HG02870 (cell line): ENCODE data around the gene F12.
"Not testable (repeated sequence)": the region's sequence is repeated elsewhere in the genome, so short reads cannot be mapped to it uniquely, and the experiment has no call there.

ENCODE experiments used
- ATAC-seq: cut with Tn5 transposase; IDR thresholded peaks from one replicate; pipeline ENCODE4 v1.9.1; 2021; ENCODE audit warnings: mild to moderate bottlenecking, moderate library complexity; ENCODE audit not compliant: unreplicated experiment

F12 gene

DNA sequence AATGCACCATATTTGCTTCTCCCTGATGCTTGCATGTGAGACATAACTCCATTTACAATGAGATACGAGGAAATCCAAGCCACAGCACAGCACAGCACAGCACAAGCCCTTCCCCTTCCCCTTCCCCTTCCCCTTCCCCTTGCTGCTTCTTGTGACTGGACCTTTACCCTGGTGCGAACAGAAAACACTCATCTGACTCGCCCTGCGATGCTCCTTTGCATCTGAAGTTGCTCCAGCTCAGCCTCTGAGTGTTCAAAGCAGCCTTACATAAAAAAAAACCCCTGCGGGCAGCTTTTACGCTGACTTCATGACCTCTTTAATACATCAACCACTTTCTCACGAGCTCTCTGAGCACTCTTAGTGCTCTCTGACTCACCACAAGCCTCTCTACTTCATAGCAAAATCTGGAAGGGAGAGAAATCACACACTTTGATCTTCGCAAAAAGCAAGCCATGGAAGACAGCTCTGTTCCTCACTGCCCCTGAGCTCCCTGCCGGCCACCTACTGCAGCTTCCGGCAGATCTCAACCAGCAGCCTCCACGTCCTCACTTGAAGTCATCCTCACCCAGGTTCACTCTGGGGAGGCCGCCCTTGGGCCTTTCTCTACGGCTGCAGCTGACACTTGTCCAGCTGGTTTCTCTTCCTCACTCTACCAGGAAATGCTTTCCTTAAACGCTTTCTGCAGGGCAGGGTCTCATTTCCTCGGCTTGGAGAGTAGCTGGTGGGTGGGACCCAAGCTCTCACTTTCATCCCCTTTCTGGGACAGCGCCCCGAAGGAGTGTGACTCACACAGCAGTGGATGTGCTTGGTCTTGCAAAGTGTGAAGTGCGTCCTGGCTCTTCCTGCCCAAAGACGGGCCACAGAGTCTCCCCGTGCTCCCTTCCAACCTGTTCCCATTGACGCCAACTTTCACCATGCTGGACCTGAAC, 19.9 kb downstream of the F12 start:
- peak; percentile 44 for ATAC-seq

DNA sequence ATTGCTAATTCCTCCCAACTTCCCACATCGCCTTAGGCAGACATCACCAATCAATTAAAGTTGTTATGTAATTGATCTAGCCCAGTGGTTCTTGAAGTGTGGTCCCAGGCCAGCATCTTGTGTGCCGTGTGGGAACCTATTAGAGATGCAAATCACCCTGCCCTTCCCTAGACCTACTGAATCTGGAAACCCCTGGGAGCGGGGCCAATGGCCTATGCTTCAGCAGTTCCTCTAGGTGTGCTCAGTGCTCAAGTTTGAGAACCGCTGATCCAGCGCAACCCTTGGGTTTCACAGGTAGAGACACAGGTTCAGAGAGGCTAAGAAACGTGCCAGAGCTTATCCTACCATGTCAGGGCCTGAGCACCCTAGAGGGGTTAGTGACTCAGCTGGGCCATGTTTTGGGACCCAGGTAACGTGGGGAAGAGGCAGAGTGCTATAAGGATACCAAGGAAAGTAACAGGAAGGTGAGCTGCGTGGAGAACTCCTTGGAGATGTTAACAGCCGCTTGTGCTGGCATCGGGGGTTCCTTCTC, 20.8 kb downstream of the F12 start:
- ATAC-seq = no peak

DNA sequence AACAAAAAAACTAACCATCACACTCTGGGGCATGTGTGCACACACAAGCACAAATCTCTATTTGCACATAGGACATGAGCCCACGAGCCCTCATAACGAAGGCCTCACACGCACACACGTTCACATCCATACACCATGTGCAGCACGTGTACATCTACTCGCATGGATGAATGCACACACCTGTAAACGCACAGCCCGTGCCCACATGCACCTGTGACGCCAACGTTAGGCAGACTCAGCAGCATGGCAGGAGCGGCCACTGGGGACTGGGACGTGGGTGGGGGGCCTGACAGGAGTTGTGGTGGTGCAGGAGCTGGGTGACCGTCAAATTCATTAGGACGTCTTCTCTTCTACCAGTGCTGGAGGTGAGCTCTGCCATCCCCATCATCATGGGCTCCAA, 22.0 kb downstream of the F12 start:
- no peak for ATAC-seq

DNA sequence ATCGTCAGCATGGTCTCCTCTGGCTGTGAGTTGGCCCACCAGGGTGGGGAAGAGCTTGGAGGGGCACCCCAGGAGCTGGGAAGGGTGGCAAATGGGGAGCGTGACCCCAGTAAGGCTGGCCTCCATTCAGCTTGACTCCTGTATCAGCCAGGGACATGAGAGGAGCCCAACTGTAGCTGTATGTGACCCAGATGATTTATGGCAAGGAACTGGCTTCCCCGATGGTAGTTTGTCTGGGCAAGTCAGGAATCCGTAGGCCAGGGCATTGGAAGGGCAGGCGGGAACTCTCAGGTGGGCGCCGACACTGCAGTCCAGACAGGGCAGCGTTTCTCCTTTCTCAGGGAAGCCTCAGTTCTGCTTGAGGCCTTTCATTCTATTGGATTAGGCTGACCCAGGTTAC, 22.8 kb downstream of the F12 start:
- no peak for ATAC-seq

DNA sequence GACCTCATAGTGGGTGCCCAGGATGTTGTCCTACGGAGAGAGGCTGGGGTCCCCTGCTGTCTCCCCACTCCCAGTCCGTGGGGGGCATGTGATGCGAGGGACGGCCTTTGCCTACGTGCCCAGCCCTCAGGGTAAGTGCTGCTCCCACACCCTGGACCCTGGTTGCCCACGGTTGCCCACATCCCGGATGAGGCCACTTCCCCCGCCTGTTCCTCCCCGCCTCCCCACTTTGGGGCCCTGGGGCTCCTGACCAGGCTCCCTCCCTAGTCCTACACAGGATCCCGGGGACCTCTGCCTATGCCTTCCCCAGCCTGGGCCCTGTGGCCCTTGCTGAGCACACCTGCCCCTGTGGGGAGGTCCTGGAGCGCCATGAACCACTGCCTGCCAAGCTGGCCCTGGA, 23.6 kb downstream of the F12 start:
- no peak for ATAC-seq

DNA sequence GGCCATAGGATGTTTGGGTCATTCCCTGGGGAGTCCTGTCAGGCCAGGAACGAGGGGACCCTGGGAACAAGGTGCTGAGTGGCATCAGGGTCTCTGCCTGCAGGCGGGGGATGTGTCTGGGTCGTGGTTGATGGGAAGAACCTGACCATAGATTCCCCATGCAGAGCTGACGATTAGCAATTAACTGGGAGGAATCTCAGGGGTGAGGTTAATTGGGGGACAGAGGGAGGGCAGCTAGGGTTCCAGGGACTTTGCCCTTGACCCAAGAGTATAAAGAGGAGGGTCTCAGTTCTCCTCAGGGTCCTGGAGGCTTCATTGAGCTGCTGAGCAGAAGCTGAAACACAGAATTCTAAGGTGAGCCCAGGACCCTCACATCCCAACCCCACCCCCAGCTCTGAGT, 25.2 kb downstream of the F12 start, which contains the start of gene SLC34A1:
SLC34A1 (plus strand) TSS at position 301 of the 400 bp plus-strand sequence. CDS start 1,308 bp downstream, outside the sequence.
- ATAC-seq = no peak

DNA sequence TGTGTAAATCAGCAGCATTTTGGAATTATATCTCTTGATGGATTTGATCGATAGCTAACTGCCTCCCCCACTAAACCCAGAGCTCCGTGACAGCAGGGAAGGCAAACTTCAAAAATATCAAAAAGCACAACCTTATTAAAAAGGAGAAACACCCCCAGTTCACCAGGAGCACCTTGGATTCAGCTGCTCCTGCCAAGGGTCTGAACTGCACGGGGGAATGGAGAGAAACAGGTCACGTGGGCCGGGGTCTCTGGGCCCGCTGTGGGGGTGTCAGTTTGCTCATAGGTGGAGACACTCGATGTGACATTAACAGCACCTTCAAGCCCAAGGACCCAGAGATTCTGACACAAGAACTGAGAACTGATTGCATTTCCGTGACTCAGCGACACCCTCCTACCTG, 26.2 kb downstream of the F12 start:
- no peak for ATAC-seq

DNA sequence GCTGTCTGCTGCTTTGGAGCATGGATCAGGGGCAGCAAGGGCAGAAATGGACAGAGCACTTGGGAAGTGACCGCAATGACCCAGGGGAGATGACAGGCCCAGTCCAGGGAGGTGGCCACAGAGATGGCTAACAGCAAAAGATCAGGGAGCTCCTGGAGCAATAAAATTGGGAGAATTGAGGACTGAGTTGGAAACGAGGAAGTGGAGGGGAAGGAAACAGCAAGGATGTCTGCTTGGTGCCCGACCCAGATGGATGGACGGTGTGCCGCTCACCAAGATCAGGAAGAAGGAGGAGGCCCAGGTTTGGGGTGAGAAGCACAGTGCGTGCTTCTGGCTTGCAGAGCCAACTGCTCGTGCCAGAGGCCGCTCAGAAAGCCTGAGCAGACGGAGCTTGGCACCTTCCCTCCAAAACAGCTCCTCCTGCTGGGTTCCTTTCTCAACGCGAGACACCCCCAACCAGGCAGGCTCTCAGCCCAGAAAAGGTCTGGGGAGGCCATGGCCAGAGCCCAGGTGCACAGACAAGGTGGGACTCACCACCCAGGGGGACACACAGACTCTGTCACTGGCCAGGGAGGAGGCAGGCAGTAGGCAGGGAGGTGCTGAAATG, 26.8 kb downstream of the F12 start:
- no peak for ATAC-seq

DNA sequence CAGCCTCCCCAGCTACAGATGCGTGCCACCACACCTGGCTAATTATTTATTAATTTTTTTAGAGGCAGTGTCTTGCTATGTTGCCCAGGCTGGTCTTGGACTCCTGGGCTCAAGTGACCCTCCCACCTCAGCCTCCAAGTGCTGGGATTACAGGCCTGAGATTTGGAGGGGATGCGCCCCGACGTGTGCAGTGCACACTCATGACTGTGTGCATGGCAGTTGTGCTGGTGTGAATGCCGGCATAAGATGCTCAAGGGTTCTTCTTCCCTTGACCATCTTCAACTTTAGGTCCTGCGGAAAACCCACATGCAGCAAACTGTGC, 28.6 kb downstream of the F12 start:
- no peak for ATAC-seq

DNA sequence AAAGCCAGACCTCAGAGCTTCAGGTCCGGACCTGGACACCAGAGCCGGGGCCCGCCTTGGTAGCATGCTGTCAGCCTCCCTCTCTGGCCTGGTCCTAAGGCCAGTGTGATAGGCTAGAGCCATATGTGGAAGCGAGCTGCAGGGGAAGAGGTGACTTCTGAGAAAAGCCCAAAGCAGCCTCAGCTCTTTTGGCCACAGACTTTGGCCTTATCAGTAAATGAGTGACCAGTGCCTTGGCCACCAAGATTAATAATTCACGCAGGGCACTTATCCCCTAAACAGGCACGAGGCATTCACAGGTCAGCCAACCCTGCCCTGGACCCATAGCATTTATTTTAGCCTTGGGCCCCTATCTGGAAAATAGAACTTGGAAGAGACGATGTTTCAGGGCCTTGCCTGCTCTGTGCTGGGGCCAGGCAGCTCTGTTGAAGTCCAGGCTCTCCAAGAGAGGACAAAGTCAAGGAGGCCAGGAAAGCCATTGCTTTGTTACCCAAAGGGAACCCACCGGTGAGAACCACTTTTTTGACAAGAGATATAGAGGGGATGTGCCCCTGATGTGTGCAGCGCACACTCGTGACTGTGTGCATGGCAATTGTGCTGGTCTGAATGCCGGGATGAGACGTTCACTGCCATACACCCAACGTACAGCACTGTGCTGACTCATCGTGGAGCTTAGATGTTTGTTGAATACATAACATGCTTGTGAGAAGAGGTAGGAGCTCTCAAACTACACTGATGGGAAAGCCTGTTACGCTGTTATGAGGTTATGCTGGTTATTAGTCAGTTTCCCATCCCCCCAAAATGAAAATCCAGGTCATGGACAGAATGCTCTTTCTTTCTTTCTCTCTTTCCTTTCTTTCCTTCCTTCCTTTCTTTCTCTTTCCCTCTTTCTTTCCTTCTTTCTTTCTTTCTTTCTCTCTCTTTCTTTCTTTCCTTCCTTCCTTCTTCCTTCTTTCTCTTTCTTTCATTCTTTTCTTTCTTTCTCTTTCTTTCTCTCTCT, 30.2 kb downstream of the F12 start:
- ATAC-seq = no peak

DNA sequence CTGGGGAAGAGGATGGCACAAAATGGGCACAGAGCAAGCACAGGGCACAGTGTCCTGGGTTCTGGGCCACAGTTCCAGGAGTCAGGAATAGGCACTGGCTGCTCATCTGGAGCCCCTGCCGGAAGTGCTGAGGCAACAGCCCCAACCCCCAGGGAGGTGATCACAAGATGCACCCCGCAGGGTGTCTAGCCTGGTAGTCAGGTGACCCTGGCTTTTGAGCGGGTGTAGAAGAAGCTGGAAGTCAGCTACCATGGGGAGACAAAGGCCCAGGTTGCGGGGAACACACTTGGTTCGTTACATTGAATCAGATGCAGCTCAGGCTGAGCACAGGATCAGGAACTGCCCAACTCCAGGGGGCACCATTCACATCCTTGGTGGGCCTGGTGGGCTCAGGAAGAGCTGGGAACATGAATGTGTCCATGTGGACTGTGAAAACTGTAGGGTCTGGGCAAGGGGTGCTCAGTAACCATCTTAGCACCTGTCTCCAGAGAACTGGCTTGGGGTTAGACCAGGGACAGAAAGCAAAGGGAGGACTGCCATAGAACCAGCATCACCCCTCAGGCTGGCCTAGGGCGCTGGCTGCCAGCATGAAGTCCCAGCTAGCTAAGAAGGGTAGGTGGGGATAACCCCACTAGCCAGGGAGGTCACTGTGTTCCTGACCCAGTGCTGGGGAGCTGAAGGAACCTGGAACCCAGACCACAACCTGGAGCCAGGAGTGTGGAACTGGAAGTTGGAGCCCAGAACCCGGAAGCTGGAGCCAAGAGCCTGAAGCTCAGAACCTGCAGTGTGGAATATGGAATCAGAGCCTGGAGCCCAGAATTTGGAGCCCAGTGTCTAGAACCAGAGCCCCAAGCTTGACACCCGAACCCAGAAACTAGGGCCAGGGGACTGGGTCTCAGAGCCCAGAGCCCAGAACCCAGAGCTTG, 31.2 kb downstream of the F12 start:
- ATAC-seq = no peak

DNA sequence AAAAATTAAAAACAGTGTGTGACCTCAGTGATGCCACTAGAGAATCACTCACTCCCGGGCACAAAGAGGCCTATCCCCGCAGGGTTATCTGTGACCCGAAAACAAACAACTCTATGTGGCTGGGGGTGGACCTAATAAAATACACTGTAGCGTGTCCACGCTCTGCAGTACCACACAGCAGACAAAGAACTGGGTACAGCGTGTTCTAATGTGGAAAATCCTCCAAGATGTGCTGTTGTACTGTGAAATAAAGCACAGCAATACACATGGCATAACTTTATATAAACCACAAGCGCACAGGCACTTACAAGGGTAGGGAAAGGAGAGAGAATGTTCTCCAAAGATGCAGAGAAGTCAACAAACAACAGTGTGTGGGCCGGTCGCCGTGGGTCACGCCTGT, 33.3 kb downstream of the F12 start:
- ATAC-seq = no peak

DNA sequence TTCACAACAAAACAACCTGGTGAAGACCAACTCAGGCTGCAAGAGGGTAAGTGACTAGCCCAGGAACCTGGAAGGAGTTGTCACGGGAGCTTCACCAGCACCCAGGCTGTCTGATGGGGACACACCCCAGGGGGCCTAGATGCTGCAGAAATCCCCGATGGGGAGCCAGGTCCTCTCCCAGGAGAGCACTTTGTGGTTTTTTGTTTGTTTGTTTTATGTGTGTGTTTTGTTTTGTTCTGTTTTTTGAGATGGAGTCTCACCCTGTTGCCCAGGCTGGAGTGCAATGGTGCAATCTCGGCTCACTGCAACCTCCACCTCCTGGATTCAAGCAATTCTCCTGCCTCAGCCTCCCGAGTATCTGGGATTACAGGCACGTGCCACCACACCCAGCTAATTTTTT, 33.8 kb downstream of the F12 start:
- not testable (repeated sequence) for ATAC-seq

DNA sequence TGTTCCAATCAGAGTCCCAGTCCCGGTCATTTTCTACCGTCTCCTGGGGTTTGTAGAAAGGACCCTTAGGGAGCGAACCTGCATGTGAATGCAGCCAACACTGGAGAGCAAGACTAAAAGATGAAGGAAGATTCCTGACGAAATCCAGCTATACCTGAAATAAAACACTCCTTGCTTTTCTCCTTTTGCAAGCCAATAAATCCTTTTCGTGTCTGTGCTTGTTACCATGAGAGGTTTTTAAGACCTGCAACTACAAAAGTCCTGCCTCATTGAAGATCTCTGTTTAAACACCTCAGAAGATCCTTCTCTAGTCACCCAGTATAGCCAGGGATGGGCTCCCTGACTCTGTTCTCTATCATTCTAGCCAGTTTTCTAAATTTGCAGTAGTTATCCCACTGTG, 35.2 kb downstream of the F12 start:
- no peak for ATAC-seq

DNA sequence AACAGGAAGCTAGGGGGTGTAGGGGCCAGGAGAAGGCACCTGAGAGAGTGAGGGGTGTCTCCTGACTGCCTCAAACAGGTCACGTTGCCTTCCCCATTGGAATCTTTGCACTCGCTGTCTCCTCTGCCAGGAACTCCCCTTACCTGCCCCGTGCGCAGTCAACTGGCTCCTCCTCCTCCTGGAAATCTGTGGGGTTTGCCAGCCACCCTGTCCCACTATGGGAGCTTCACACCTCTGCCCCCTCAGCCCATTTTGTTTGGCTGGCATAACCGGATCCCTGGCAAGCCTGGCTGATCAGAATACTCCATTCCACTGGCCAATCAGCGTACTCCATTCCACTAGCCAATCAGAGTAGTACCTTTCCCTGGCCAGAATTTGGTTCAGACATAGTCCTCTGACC, 35.6 kb downstream of the F12 start:
- no peak for ATAC-seq

DNA sequence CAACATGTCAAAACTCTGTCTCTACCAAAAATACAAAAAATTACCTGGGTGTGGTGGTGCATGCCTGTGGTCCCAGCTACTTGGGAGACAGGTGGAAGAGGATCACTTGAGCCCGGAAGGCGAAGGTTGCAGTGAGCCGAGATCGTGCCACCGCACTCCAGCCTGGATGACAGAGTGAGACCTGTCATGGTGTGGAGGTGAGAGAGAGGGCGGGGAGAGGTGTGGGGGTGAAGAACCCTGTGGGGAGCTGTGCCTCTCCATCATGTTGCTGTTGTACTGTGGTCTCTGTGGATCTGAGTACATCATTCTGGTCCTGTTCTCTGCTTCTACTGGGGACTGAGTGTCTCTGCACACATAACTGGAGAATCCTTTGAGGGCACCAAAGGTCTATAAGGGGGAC, 36.5 kb downstream of the F12 start:
- no peak for ATAC-seq

DNA sequence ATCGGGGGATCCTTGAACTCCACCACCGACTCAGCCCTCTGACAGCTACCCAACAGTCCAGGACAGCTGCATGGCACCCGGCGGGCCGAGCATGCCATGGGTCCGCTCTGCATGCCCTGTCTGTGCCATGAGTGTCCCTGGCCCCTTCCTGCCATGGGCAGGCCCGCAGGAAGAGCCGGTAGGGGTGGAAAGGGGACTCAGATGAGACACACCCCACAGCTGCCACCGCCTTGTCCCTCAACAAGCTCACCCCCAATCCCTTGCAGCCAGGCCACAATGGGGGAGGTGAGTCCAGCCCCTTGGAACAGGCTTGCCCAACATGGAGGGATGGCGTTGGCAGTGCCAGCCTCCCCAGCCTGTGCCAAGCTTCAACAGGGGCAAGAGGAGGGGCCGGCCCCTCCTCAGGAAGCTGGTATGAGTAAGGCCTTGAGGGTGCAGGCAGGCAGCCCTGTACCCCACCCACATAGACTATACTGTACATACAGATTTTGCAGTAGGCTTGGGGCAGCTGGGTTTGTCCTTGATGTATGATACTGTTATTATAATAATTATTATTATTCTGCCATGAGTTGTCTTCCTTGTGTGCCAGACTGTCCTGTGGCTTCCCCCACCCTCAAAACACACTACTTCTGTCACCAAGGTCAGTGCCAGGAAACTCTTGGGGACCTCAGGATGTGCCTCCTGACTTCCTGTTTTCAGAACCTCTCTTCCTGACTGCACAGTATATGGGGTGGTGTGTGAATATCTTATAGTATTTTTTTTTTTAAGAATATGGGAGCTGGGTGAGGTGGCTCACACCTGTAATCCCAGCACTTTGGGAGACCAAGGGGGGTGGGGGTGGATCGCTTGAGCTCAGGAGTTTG, 37.1 kb downstream of the F12 start:
- ATAC-seq = no peak

DNA sequence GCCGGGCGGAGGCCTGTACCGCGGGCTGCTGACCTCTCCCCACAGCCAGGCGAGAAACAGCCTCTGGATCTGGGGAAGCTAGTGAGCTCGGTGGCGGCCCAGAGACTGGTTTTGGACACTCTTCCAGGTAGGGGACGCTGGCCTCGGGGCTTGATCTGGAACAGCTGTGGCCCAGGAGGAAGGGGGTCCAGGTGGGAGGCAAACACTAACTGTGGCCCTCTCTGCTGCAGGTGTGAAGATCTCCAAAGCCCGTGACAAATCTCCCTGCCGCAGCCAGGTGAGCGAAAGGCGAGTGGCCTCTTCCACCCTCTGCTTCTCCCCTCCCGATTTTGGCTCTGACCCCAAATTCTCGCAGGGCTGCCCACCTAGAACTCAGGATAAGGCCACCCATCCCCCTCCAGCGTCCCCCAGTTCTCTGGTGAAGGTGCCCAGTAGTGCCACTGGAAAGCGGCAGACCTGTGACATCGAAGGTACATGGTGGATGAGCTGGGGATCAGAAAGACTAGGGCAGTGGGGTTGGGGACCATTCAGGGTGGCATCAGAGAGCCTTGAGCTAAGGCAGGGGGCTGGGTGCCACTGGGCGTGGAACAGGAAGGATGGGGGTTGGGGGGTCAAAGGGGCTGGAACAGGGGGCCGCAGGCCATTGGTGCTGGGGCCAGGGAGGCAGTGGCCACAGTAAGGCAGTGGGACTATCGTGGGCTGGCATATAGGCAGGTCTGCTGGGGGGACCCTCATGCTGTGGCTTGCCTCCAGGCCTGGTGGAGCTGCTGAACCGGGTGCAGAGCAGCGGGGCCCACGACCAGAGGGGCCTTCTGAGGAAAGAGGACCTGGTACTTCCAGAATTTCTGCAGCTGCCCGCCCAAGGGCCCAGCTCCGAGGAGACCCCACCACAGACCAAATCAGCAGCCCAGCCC, 38.0 kb downstream of the F12 start:
- ATAC-seq = no peak
